SK-N-DZ (cell line): ENCODE measurements around the gene ARHGAP28.
"Not testable (repeated sequence)": the region's sequence is repeated elsewhere in the genome, so short reads cannot be mapped to it uniquely, and the experiment has no call there.

Experiments used
- DNase-seq: peaks from one replicate; pipeline ENCODE4 v3.0.0-alpha.2; 2015; ENCODE audit warnings: low spot score

Gene ARHGAP28

GRCh38 chr18:6927153-6927552 is 197.6 kb downstream of the ARHGAP28 start:
- DNase-seq = no peak

DNA sequence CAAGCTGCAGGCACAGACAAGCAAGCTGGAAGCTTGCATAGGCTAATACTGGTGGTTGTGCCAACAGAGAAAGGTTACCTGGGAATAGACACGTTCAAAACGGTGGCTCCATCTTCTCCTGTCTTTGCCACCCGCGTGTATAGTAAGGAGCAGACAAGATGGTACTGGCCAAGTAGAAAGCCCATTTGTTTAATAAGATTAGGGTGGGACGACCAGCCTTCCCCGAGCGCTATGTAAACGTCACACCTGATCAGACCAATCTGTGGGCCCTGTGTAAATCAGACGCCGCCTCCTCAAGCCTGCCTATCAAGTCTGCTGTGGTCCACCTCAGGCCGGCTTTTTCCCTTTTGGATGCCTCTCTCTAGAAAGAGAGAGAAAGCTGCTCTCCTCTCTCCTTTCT is 198.8 kb downstream of the ARHGAP28 start:
- peak; percentile 48 for DNase-seq

- no peak for DNase-seq
Observed at GRCh38 chr18:6929370-6930102, 200.0 kb downstream of the ARHGAP28 start.

GRCh38 chr18:6934859-6935258 is 205.3 kb downstream of the ARHGAP28 start:
- DNase-seq = no peak

DNA sequence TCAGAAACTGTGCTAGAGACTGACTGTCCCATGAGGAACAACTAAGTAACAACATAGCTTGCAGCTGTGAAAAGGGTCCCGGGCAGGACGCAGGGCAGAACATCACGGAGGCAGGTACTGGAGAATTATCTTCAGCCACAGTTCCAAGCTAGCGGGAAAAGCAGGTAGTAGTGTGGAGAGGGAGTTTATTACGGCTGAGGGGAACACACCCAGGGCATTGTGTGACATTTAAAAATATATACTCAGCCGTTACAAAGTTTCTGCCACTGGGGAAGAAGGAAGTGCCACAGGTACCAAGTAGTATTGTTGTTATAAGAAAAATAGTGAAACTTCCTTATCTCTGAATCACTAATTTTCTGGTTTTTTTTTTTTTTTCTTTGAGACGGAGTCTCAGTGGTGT is 208.5 kb downstream of the ARHGAP28 start:
- DNase-seq = no peak

GRCh38 chr18:6938403-6938802 is 208.9 kb downstream of the ARHGAP28 start:
- not testable (repeated sequence) for DNase-seq

DNA sequence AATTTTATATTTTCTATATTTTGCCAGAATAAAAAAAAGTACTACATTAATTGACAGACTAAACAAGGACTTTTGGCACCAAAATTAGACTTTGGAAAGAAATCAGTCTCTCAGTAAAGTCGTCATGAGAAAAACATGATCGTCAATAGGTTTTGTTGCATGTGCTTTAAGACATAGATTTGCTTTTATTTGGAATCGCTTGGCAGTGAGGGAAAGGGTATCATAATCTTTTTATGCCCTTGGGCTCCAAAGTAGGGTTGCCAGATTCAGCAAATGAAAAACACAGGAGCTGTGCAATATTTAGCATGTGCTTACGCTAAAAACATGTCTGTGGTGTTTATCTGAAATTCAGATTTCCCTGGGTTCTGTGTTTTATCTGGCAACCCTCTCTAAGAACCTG is 210.5 kb downstream of the ARHGAP28 start:
- DNase-seq = no peak

- no peak for DNase-seq
Observed at GRCh38 chr18:6940451-6940850, 210.9 kb downstream of the ARHGAP28 start.

DNA sequence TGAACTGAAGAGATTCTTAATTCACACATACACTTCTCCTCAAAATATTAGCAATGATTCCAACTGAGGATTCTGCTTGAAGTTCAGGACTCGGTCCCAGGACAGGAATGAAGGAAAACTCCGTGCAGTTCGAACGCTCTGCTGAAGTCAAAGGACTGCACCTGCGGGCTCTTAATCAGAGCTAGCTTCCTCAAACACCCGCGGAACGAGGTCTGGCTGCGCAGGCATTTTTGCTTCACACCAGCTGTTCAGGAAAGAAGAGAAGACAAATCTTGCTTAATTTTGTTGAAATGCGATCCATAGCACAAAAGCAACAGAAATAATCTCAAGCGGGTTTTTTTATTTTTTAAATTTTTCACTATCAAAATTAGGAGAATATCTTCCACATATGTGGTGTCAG is 212.5 kb downstream of the ARHGAP28 start:
- no peak for DNase-seq

DNA sequence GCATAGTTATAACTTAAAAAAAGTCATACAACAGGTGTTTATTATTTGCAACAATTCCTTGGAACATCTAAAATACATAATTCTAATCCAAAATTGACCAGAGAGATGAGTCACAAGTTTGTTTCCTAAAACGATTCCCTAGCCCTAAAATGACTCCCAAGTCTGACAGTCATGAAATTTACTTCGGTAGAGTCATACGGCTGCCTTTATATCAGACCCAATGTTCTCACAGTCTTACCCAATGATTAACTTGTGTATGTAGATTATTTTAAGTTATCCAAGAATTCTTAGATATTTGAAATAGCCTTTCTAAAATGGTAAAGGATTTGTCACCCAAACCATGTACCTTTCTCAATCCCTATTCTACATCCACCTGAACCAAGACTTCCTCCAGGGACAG is 213.2 kb downstream of the ARHGAP28 start:
- DNase-seq = no peak

DNA sequence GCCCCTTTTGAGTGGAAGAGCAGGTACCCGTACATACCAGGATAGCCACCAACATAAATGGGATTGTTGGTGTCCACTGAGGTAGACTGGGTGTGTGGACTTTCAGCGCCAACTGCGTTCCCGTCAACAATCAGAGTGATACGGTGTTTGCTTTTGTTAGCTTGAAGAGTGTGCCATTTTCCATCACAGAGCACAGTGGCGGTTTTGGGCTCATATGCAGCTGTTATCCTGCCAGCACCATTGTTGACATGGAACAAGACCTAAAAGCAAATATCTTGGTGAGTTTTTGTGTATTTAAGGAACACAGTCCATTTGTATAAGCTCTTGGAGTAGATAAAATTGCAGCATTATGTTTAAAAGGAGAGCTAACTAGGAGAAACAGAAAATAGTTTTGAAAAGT is 213.6 kb downstream of the ARHGAP28 start:
- no peak for DNase-seq

- no peak for DNase-seq
Observed at GRCh38 chr18:6947338-6948030, 218.0 kb downstream of the ARHGAP28 start.

- DNase-seq = no peak
Observed at GRCh38 chr18:6948281-6949055, 219.0 kb downstream of the ARHGAP28 start.

GRCh38 chr18:6949800-6950586 is 220.5 kb downstream of the ARHGAP28 start:
- no peak for DNase-seq

DNA sequence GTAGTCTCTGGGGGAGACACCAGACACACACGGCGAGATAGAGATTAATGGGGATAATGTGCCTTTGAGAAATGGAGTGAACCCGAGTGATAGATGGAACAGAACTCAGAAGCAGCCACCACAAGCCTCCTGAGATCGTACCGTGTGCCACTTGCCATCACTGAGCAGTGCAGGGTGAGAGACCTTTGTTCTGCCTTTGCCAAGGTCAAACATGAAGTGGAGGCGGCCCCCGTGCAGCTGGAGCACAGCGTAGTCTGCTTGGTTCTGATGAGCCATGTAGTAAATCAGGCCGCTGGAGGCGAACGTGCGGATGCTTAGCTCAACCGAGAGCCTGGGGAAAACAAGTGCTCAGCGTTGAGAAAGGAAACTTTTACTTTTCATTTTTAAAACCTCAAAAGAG is 221.1 kb downstream of the ARHGAP28 start:
- no peak for DNase-seq

DNA sequence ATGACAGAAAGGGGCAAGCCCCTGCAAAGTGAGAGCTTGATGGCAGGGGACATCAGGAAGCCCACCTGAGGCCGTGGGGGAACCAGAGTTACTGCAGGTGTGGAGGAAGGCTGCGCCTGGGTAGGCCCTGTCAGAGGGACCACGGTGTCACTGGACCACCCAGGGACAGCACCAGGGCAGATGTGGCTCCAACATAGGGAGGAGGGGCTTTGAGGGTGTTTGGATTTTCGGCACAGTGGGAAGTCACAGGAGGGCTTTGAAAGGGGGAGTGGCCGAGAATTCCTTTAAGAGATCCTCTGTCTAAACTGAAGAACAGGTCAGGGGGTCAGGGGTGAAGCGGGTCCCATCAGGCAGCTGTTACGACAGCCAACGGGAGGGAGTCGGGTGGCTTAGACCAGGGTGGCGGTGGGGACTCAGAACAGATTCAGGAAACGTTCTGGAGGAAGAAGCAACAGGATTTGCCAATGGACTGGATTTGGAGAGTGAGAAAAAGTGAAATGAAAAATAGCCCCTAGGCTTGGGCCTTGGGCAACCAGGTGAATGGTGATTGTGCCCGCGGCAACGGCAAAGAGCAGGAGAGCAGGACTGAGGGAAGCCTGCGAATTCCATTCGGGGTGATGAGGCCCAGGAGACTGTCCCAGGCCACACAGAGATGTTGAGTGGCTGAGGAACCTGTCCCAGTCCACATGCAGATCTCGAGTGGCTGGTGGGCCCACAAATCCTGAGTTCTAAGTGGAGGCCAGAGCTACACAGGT is 222.0 kb downstream of the ARHGAP28 start:
- DNase-seq = no peak

GRCh38 chr18:6954501-6954900 is 225.0 kb downstream of the ARHGAP28 start:
- no peak for DNase-seq

DNA sequence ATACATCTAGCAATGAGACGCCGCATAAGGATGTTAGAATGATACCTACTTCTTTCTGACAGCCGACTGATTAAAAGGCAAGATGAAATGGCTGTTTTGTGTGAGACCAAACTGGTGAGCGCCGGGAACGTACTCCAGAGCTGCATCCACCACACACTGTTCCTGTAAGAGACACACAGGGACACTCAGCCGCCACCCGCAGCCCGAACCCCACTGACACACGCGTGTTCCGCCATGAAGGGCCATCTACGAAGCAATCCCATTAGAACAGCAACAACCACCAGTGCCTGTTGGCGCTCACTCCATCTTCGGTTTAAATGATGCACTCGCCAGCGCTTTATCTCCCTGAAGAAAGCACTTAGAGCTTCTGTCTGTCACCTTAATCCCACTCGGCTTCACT is 225.8 kb downstream of the ARHGAP28 start:
- no peak for DNase-seq

GRCh38 chr18:6956495-6956894 is 227.0 kb downstream of the ARHGAP28 start:
- DNase-seq = no peak

DNA sequence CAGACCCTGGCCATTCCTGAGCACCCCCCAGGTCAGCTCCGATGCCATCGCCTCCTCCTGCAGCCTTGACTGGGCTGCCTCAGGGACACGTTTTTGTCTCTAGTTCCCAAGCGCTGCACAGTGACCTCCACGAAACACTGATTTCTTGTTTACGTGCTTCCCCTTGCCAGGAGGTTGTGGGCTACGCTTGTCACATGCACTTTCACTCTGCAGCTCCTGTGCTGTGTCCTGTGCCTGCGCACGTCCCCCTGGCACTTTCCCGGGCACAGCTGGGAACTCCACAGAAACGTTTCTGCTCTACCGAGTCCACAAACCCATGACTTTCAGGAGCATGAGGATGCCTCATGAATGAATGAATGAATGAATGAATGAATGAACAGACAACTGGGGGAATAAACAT is 227.5 kb downstream of the ARHGAP28 start:
- DNase-seq = no peak

DNA sequence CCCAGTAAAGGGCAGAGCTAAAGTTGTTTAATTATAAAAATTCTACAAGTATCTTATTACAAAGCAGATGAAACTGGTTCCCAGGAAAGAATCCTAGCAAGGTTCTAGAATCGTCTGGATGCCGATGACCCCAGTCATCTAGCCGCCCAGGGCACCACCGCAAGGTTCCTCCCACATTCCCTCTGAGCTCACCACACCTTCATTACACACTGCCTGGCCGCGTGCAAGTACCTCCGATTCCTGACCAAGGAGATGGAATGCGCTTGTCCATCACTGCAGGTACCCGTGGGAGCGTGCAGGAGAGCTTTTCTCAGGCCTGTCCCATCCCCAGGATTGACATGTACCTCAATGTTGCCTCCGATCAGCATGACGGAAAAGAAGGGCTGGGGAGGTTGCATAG is 229.6 kb downstream of the ARHGAP28 start:
- no peak for DNase-seq
